SK-N-SH (cell line): ENCODE data around the gene ARF1.

Experiments
- EZH2phosphoT487 ChIP-seq: fragments of 200-600 bp; sonication (generic); IDR thresholded peaks from 2 replicates; pipeline ENCODE4 v1.6.1; 2017; ENCODE audit warnings: low read depth, mixed run types, mild to moderate bottlenecking, antibody characterized with exemption, moderate library complexity, borderline replicate concordance
- FOSL2 ChIP-seq: IDR thresholded peaks from 2 replicates; pipeline ENCODE4 v1.4.0; 2012; ENCODE audit warnings: low read depth, mild to moderate bottlenecking, moderate library complexity, borderline replicate concordance
- NFIC ChIP-seq: IDR thresholded peaks from 2 replicates; pipeline ENCODE4 v1.4.0; 2012; ENCODE audit warnings: borderline replicate concordance
- POLR2AphosphoS5 ChIP-seq: IDR thresholded peaks from 2 replicates; pipeline ENCODE4 v1.6.1; 2012; ENCODE audit warnings: low read depth, low read length
- TCF12 ChIP-seq: IDR thresholded peaks from 2 replicates; pipeline ENCODE4 v1.4.0; 2012
- YY1 ChIP-seq: IDR thresholded peaks from 2 replicates; pipeline ENCODE4 v1.4.0; 2012; ENCODE audit warnings: low read depth, mild to moderate bottlenecking
- TF ChIP-seq, protein P1 (sequence below): fragments of 200-600 bp; sonication (generic); IDR thresholded peaks from 2 replicates; pipeline ENCODE4 v1.6.1; 2017; ENCODE audit warnings: antibody characterized with exemption, mild to moderate bottlenecking, moderate library complexity
- TF ChIP-seq, protein P2 (sequence below): fragments of 150-350 bp; IDR thresholded peaks from 2 replicates; pipeline ENCODE4 v1.6.1; 2016; ENCODE audit warnings: mild to moderate bottlenecking, low read depth, low read length

DNA sequence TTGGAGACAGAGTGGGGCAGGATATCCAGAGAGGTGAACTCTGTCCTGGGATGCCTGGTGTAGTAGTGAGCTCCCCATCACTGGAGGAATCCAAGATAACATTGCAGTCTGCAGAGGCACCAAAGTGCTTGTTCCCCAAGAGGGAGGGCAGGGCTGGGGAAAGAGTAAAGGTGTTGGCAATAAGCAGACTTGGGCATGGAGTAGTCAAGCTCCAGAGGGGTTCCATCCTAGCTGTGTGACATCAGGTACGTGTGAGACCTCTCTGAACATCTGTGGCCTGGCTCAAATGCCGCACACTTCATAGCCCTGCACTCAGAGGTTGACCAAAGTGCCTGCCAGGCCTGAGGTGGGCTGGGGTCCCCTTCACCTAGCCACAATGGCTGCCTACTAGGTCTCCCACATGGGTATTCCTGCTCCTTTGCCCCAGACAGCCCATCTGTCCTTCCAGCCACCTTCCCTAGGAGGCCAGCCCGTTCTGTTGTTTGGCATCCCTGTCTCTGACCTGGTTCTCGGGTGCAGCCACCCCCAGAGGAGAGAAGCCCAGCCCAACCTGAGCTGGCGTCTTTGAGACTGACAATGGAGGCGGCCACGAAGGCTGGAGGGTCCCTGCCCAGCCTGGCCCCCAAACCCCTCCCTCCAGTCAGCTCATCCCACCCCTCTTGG, 2.8 kb upstream of the ARF1 start:
- TF ChIP-seq, protein P1, sequence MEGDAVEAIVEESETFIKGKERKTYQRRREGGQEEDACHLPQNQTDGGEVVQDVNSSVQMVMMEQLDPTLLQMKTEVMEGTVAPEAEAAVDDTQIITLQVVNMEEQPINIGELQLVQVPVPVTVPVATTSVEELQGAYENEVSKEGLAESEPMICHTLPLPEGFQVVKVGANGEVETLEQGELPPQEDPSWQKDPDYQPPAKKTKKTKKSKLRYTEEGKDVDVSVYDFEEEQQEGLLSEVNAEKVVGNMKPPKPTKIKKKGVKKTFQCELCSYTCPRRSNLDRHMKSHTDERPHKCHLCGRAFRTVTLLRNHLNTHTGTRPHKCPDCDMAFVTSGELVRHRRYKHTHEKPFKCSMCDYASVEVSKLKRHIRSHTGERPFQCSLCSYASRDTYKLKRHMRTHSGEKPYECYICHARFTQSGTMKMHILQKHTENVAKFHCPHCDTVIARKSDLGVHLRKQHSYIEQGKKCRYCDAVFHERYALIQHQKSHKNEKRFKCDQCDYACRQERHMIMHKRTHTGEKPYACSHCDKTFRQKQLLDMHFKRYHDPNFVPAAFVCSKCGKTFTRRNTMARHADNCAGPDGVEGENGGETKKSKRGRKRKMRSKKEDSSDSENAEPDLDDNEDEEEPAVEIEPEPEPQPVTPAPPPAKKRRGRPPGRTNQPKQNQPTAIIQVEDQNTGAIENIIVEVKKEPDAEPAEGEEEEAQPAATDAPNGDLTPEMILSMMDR: no peak
- no peak for TF ChIP-seq TCF12
- no peak for TF ChIP-seq NFIC
- TF ChIP-seq FOSL2: no peak
- TF ChIP-seq, protein P2, sequence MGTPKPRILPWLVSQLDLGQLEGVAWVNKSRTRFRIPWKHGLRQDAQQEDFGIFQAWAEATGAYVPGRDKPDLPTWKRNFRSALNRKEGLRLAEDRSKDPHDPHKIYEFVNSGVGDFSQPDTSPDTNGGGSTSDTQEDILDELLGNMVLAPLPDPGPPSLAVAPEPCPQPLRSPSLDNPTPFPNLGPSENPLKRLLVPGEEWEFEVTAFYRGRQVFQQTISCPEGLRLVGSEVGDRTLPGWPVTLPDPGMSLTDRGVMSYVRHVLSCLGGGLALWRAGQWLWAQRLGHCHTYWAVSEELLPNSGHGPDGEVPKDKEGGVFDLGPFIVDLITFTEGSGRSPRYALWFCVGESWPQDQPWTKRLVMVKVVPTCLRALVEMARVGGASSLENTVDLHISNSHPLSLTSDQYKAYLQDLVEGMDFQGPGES: no peak
- no peak for TF ChIP-seq POLR2AphosphoS5
- TF ChIP-seq EZH2phosphoT487: no peak
- no peak for TF ChIP-seq YY1
